ENCODE results near the gene TAMALIN.

Gene TAMALIN

DNA sequence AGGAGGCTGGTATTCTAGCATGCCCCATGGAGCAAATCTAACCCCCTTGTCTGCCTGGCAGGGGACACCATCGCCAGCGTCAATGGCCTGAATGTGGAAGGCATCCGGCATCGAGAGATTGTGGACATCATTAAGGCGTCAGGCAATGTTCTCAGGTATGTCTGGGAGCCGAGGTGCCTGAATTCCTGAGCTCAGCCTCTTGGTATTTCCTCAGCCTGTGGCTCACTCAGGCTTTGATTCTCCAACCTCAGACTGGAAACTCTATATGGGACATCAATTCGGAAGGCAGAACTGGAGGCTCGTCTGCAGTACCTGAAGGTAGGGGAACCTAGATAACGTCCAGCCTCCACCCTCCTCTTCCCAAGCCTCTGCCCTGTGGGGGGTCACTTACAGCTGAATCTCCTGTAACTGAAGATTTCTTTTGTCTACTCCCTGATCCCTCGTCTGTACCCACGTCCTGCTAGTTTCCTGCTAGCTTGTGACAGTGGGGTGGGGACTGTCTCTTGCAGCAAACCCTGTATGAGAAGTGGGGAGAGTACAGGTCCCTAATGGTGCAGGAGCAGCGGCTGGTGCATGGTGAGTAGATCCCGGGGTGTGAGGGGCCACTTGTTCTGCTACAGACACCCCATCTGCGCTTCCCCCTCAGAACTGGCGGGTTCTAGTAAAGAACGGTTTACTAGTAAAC is 7.0 kb downstream of the TAMALIN start:
- no peak overlapping the region for H3K4me3 ChIP-seq (replicated peaks; ENCODE audit: insufficient read depth, low read length)
- peaks cover 2% of the 10 kb centered on the region for H3K27me3 ChIP-seq (ENCODE audit: insufficient read depth, poor library complexity, severe bottlenecking)
- TF ChIP-seq, protein P1, sequence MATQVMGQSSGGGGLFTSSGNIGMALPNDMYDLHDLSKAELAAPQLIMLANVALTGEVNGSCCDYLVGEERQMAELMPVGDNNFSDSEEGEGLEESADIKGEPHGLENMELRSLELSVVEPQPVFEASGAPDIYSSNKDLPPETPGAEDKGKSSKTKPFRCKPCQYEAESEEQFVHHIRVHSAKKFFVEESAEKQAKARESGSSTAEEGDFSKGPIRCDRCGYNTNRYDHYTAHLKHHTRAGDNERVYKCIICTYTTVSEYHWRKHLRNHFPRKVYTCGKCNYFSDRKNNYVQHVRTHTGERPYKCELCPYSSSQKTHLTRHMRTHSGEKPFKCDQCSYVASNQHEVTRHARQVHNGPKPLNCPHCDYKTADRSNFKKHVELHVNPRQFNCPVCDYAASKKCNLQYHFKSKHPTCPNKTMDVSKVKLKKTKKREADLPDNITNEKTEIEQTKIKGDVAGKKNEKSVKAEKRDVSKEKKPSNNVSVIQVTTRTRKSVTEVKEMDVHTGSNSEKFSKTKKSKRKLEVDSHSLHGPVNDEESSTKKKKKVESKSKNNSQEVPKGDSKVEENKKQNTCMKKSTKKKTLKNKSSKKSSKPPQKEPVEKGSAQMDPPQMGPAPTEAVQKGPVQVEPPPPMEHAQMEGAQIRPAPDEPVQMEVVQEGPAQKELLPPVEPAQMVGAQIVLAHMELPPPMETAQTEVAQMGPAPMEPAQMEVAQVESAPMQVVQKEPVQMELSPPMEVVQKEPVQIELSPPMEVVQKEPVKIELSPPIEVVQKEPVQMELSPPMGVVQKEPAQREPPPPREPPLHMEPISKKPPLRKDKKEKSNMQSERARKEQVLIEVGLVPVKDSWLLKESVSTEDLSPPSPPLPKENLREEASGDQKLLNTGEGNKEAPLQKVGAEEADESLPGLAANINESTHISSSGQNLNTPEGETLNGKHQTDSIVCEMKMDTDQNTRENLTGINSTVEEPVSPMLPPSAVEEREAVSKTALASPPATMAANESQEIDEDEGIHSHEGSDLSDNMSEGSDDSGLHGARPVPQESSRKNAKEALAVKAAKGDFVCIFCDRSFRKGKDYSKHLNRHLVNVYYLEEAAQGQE (IDR thresholded peaks at IDR 0.05; ENCODE audit: insufficient replicate concordance, low read depth), result no peak
- TF ChIP-seq GABPA (IDR thresholded peaks at IDR 0.05; ENCODE audit: low read depth), result no peak
- TF ChIP-seq POLR2AphosphoS5 (IDR thresholded peaks at IDR 0.05; ENCODE audit: low read depth), result no peak
- TF ChIP-seq, protein P2, sequence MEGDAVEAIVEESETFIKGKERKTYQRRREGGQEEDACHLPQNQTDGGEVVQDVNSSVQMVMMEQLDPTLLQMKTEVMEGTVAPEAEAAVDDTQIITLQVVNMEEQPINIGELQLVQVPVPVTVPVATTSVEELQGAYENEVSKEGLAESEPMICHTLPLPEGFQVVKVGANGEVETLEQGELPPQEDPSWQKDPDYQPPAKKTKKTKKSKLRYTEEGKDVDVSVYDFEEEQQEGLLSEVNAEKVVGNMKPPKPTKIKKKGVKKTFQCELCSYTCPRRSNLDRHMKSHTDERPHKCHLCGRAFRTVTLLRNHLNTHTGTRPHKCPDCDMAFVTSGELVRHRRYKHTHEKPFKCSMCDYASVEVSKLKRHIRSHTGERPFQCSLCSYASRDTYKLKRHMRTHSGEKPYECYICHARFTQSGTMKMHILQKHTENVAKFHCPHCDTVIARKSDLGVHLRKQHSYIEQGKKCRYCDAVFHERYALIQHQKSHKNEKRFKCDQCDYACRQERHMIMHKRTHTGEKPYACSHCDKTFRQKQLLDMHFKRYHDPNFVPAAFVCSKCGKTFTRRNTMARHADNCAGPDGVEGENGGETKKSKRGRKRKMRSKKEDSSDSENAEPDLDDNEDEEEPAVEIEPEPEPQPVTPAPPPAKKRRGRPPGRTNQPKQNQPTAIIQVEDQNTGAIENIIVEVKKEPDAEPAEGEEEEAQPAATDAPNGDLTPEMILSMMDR (IDR thresholded peaks at IDR 0.05; ENCODE audit: insufficient read depth, low read length), result no peak
- no peak for TF ChIP-seq SPI1 (IDR thresholded peaks at IDR 0.05; ENCODE audit: borderline replicate concordance, low read depth)
- DNase-seq (ENCODE audit: low read depth in 1 of 2, low spot score in 1 of 2), result no peak
- H3K27ac ChIP-seq (replicated peaks), result no peak overlapping the region

DNA sequence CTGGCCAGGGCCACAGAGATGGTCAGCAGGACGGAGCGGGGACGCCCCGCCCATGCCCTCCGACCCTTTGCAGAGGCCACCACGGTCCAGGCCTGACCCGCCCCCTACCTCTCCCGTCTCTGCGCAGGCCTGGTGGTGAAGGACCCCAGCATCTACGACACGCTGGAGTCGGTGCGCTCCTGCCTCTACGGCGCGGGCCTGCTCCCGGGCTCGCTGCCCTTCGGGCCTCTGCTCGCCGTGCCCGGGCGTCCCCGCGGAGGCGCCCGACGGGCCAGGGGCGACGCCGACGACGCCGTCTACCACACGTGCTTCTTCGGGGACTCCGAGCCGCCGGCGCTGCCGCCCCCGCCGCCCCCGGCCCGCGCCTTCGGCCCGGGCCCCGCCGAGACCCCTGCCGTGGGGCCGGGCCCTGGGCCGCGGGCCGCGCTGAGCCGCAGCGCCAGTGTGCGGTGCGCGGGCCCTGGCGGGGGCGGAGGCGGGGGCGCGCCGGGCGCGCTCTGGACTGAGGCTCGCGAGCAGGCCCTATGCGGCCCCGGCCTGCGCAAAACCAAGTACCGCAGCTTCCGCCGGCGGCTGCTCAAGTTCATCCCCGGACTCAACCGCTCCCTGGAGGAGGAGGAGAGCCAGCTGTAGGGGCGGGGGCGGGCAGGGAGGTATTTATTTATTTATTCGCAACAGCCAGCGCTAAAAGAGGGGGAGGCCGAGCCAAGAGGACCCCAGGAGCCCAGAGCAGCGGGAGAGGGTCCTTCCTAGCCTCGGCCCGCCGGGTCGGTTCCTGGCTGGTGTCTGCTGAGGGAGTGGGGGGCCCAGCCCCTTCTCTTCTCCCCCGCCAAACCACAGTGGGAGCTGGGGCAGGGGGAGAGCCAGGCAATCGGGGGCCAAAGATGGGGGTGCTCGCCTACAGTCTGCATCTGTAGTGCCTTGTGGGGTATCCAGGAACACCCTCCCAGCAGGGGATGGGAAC is 8.1 kb downstream of the TAMALIN start:
- Histone ChIP-seq H3K27me3 (ENCODE audit: insufficient read depth, poor library complexity, severe bottlenecking) (no peaks in the 10 kb centered on the region), H3K4me3 (replicated peaks; ENCODE audit: insufficient read depth, low read length) (no peak overlapping the region), H3K27ac (replicated peaks) (no peak overlapping the region)
- no peak for DNase-seq (ENCODE audit: low read depth in 1 of 2, low spot score in 1 of 2)
- TF ChIP-seq SPI1 (IDR thresholded peaks at IDR 0.05; ENCODE audit: borderline replicate concordance, low read depth), result no peak
- TF ChIP-seq, protein P1 (IDR thresholded peaks at IDR 0.05; ENCODE audit: insufficient replicate concordance, low read depth), result no peak
- no peak for TF ChIP-seq POLR2AphosphoS5 (IDR thresholded peaks at IDR 0.05; ENCODE audit: low read depth)
- TF ChIP-seq GABPA (IDR thresholded peaks at IDR 0.05; ENCODE audit: low read depth), result no peak
- TF ChIP-seq, protein P2 (IDR thresholded peaks at IDR 0.05; ENCODE audit: insufficient read depth, low read length), result no peak

DNA sequence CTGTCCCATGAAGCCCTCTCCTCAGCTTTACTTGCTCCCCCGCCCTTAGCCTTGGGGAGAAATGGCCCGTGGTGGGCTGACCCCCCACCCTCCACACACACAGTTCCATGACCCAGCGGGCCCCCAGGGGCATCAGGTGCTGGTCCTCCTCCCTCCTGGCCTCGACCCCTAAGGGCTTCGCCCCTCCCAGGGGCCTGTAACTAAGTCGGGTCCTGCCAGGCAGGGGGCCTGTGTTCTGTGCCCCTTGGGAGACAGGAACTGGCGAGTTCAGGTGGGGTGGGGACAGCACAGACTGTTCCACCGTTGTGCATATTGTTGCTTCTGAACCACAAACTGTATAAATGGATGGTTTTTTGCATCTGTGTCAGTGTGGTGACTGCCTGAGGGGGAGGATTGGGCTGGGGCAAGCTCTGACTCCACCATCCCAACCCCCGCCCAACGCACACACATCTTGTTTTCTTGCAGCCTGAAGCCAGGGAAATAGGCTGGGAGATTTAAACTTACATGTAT is 8.8 kb downstream of the TAMALIN start:
- H3K27ac ChIP-seq (replicated peaks), result no peak overlapping the region
- H3K27me3 ChIP-seq (ENCODE audit: insufficient read depth, poor library complexity, severe bottlenecking), result no peaks in the 10 kb centered on the region
- TF ChIP-seq SPI1 (IDR thresholded peaks at IDR 0.05; ENCODE audit: borderline replicate concordance, low read depth), result no peak
- TF ChIP-seq GABPA (IDR thresholded peaks at IDR 0.05; ENCODE audit: low read depth), result no peak
- TF ChIP-seq POLR2AphosphoS5 (IDR thresholded peaks at IDR 0.05; ENCODE audit: low read depth), result no peak
- TF ChIP-seq, protein P1 (IDR thresholded peaks at IDR 0.05; ENCODE audit: insufficient replicate concordance, low read depth), result no peak
- TF ChIP-seq, protein P2 (IDR thresholded peaks at IDR 0.05; ENCODE audit: insufficient read depth, low read length), result no peak
- DNase-seq (ENCODE audit: low read depth in 1 of 2, low spot score in 1 of 2), result no peak
- H3K4me3 ChIP-seq (replicated peaks; ENCODE audit: insufficient read depth, low read length), result no peak overlapping the region

Measured in HL-60 (cell line).